ENCODE results near the gene CLEC18A.
A peak's percentile ranks its signal among the peaks of the same experiment; 100 is the strongest.
"Not testable (repeated sequence)": the region's sequence is repeated elsewhere in the genome, so short reads cannot be mapped to it uniquely, and the experiment has no call there.

CLEC18A gene

GRCh38 chr16:69952116-69952515, 982 bp downstream of the CLEC18A start:
- not testable (repeated sequence) for H3K4me3 Mint-ChIP-seq; H3K27ac Mint-ChIP-seq; ATAC-seq (ENCODE audit: low read depth); H3K4me1 Mint-ChIP-seq; DNase-seq (ENCODE audit: low spot score in 2 of 2); H3K9me3 Mint-ChIP-seq; H3K27me3 Mint-ChIP-seq; H3K36me3 Mint-ChIP-seq

GRCh38 chr16:69952572-69953355, 1.6 kb downstream of the CLEC18A start:
- H3K27ac Mint-ChIP-seq; H3K9me3 Mint-ChIP-seq; ATAC-seq (ENCODE audit: low read depth); H3K4me1 Mint-ChIP-seq; DNase-seq (ENCODE audit: low spot score in 2 of 2); H3K36me3 Mint-ChIP-seq; H3K27me3 Mint-ChIP-seq; H3K4me3 Mint-ChIP-seq: not testable (repeated sequence)

GRCh38 chr16:69954241-69954640, 3.1 kb downstream of the CLEC18A start:
- not testable (repeated sequence) for H3K27ac Mint-ChIP-seq; H3K36me3 Mint-ChIP-seq; H3K9me3 Mint-ChIP-seq; DNase-seq (ENCODE audit: low spot score in 2 of 2); H3K4me3 Mint-ChIP-seq; H3K27me3 Mint-ChIP-seq; H3K4me1 Mint-ChIP-seq; ATAC-seq (ENCODE audit: low read depth)

- not testable (repeated sequence) for H3K27ac Mint-ChIP-seq; H3K4me1 Mint-ChIP-seq; H3K36me3 Mint-ChIP-seq; H3K27me3 Mint-ChIP-seq; H3K9me3 Mint-ChIP-seq; DNase-seq (ENCODE audit: low spot score in 2 of 2); H3K4me3 Mint-ChIP-seq; ATAC-seq (ENCODE audit: low read depth)
These were observed 12.2 kb downstream of the CLEC18A start for GRCh38 chr16:69963312-69963711.

GRCh38 chr16:69964960-69965660, 14.0 kb downstream of the CLEC18A start:
- DNase-seq (ENCODE audit: low spot score in 2 of 2) (peak in 1 of 2 donors; percentile 19), ATAC-seq (ENCODE audit: low read depth) (peak; percentile 74)
- H3K4me1 Mint-ChIP-seq, H3K36me3 Mint-ChIP-seq, H3K27ac Mint-ChIP-seq, H3K9me3 Mint-ChIP-seq, H3K4me3 Mint-ChIP-seq, H3K27me3 Mint-ChIP-seq: not testable (repeated sequence)

GRCh38 chr16:69965661-69966054, 14.5 kb downstream of the CLEC18A start:
- H3K27ac Mint-ChIP-seq; H3K27me3 Mint-ChIP-seq; DNase-seq (ENCODE audit: low spot score in 2 of 2); H3K36me3 Mint-ChIP-seq; ATAC-seq (ENCODE audit: low read depth); H3K4me1 Mint-ChIP-seq; H3K9me3 Mint-ChIP-seq; H3K4me3 Mint-ChIP-seq: not testable (repeated sequence)

- H3K27ac Mint-ChIP-seq; H3K4me3 Mint-ChIP-seq; H3K9me3 Mint-ChIP-seq; H3K27me3 Mint-ChIP-seq; H3K4me1 Mint-ChIP-seq; DNase-seq (ENCODE audit: low spot score in 2 of 2); H3K36me3 Mint-ChIP-seq: not testable (repeated sequence)
- peak; percentile 27 for ATAC-seq (ENCODE audit: low read depth)
These were observed 16.6 kb downstream of the CLEC18A start for GRCh38 chr16:69967688-69968087.

GRCh38 chr16:69968125-69968524, 17.0 kb downstream of the CLEC18A start:
- peak; percentile 60 for ATAC-seq (ENCODE audit: low read depth)
- not testable (repeated sequence) for H3K4me1 Mint-ChIP-seq; H3K27ac Mint-ChIP-seq; H3K4me3 Mint-ChIP-seq; H3K36me3 Mint-ChIP-seq; H3K27me3 Mint-ChIP-seq; DNase-seq (ENCODE audit: low spot score in 2 of 2); H3K9me3 Mint-ChIP-seq

GRCh38 chr16:69969657-69970056, 18.5 kb downstream of the CLEC18A start:
- H3K4me1 Mint-ChIP-seq; ATAC-seq (ENCODE audit: low read depth); H3K4me3 Mint-ChIP-seq; H3K27ac Mint-ChIP-seq; H3K27me3 Mint-ChIP-seq; H3K36me3 Mint-ChIP-seq; H3K9me3 Mint-ChIP-seq; DNase-seq (ENCODE audit: low spot score in 2 of 2): not testable (repeated sequence)

- not testable (repeated sequence) for H3K27ac Mint-ChIP-seq; H3K9me3 Mint-ChIP-seq; H3K4me3 Mint-ChIP-seq; H3K27me3 Mint-ChIP-seq; DNase-seq (ENCODE audit: low spot score in 2 of 2); H3K36me3 Mint-ChIP-seq; H3K4me1 Mint-ChIP-seq; ATAC-seq (ENCODE audit: low read depth)
These were observed 21.0 kb downstream of the CLEC18A start for GRCh38 chr16:69972120-69972519.

- not testable (repeated sequence) for H3K4me3 Mint-ChIP-seq; H3K27me3 Mint-ChIP-seq; H3K27ac Mint-ChIP-seq; DNase-seq (ENCODE audit: low spot score in 2 of 2); H3K36me3 Mint-ChIP-seq; H3K9me3 Mint-ChIP-seq; H3K4me1 Mint-ChIP-seq; ATAC-seq (ENCODE audit: low read depth)
These were observed 21.8 kb downstream of the CLEC18A start for GRCh38 chr16:69972935-69973334.

GRCh38 chr16:69985196-69985595, 34.1 kb downstream of the CLEC18A start:
- H3K27me3 Mint-ChIP-seq; H3K4me3 Mint-ChIP-seq; DNase-seq (ENCODE audit: low spot score in 2 of 2); H3K9me3 Mint-ChIP-seq; H3K4me1 Mint-ChIP-seq; H3K27ac Mint-ChIP-seq; ATAC-seq (ENCODE audit: low read depth): not testable (repeated sequence)
- peaks cover 11% of the 10 kb centered on the region for H3K36me3 Mint-ChIP-seq

- H3K27me3 Mint-ChIP-seq; H3K9me3 Mint-ChIP-seq; H3K36me3 Mint-ChIP-seq; H3K27ac Mint-ChIP-seq; DNase-seq (ENCODE audit: low spot score in 2 of 2); H3K4me1 Mint-ChIP-seq; ATAC-seq (ENCODE audit: low read depth); H3K4me3 Mint-ChIP-seq: not testable (repeated sequence)
These were observed 46.8 kb downstream of the CLEC18A start for GRCh38 chr16:69997956-69998355.

- H3K4me1 Mint-ChIP-seq; ATAC-seq (ENCODE audit: low read depth); H3K36me3 Mint-ChIP-seq; H3K9me3 Mint-ChIP-seq; H3K27me3 Mint-ChIP-seq; H3K4me3 Mint-ChIP-seq; H3K27ac Mint-ChIP-seq; DNase-seq (ENCODE audit: low spot score in 2 of 2): not testable (repeated sequence)
These were observed 48.7 kb downstream of the CLEC18A start for GRCh38 chr16:69999801-70000200.

GRCh38 chr16:70003511-70003910, 52.4 kb downstream of the CLEC18A start:
- not testable (repeated sequence) for DNase-seq (ENCODE audit: low spot score in 2 of 2); ATAC-seq (ENCODE audit: low read depth)

More at GRCh38 chr16:70003511-70003910, 52.4 kb downstream of the CLEC18A start:
- not testable (repeated sequence) for H3K4me1 Mint-ChIP-seq, H3K4me3 Mint-ChIP-seq, H3K27ac Mint-ChIP-seq, H3K9me3 Mint-ChIP-seq, H3K27me3 Mint-ChIP-seq
- peaks cover 11% of the 10 kb centered on the region for H3K36me3 Mint-ChIP-seq

Data from memory B cell (primary cell).